K562 (cell line): Measurements from ENCODE around the gene MCC. TPM values are rescaled to one million over a fixed set of nuclear protein-coding genes. Genes with fewer than 3 reads are reported as not detected.

Source experiments
- ATAC-seq: fragments of 200-7000 bp; cut with Tn5 transposase; 3 replicates; pipeline ENCODE4 v1.9.1; 2020; ENCODE audit warnings: moderate library complexity
- BruUV-seq: library from RNA; stranded (reverse); fragments of 400-500 nt; replicated peaks from 2 replicates; lab custom pipeline; 2021; lab: Mats Ljungman, UMichigan
- CTCF ChIA-PET: fragments of 300-600 bp; formaldehyde crosslinking; extraction: SDS; loops from one replicate; lab custom pipeline; 2021; ENCODE audit warnings: low intra/inter-chr PET ratio; lab: Yijun Ruan, JAX
- POLR2A ChIA-PET: fragments of 300-600, 350-650 bp; sonication (Branson Sonifier 250); formaldehyde crosslinking; extraction: SDS; loops from one replicate; lab custom pipeline; 2021; ENCODE audit warnings: antibody characterized with exemption, inconsistent platforms; lab: Yijun Ruan, JAX
- DNase-seq, 4 experiments: peaks; one replicate each; pipeline versions ENCODE4 v3.0.0 to v3.0.0-alpha.2; 2011 to 2018; ENCODE audit warnings: low spot score in 3 of 4, mixed read lengths in 3 of 4; ENCODE audit errors: extremely low read depth in 1 of 4
- FAIRE-seq: peaks from 2 replicates; lab custom pipeline; 2011; peaks lifted over from hg19 to GRCh38; lab: Jason Lieb, UNC
- H2AFZ ChIP-seq: 2 replicates; pipeline ENCODE4 v1.6.0; 2011; ENCODE audit warnings: low read depth, low read length, control low read depth, inconsistent platforms
- H3K27ac ChIP-seq: fragments of 200-600 bp; 3 replicates; pipeline ENCODE4 v1.8.0; 2011; ENCODE audit warnings: low read depth, mild to moderate bottlenecking, control low read depth, inconsistent platforms, low read length, moderate library complexity, mixed read lengths; ENCODE audit errors: extremely low read depth
- H3K27me3 ChIP-seq, 2 experiments: fragments of 300-600 bp in 1 of 2; 2 replicates in 1 of 2; 3 replicates in 1 of 2; pipeline versions ENCODE4 v1.6.0 to v1.8.0; 2011; ENCODE audit warnings: inconsistent platforms in 2 of 2, low read length in 2 of 2, mild to moderate bottlenecking in 1 of 2, mixed read lengths in 1 of 2, moderate library complexity in 1 of 2; ENCODE audit not compliant: control insufficient read depth in 2 of 2, insufficient read depth in 2 of 2
- H3K36me3 ChIP-seq: fragments of 300-600 bp; 3 replicates; pipeline ENCODE4 v1.8.0; 2011; ENCODE audit warnings: mild to moderate bottlenecking, low read length, inconsistent platforms; ENCODE audit not compliant: control insufficient read depth, insufficient read depth
- H3K4me1 ChIP-seq, 2 experiments: fragments of 200-600 bp in 1 of 2; replicated peaks in 1 of 2; 2 replicates in 1 of 2; 3 replicates in 1 of 2; pipeline versions ENCODE4 v1.5.1 to v1.8.0; 2011; ENCODE audit warnings: inconsistent platforms in 2 of 2, low read length in 2 of 2, mild to moderate bottlenecking in 1 of 2, mixed read lengths in 1 of 2, moderate library complexity in 1 of 2; ENCODE audit not compliant: control insufficient read depth in 2 of 2, insufficient read depth in 2 of 2
- H3K4me2 ChIP-seq: 2 replicates; pipeline ENCODE4 v1.6.1; 2011; ENCODE audit warnings: low read length, control low read depth, inconsistent platforms, mixed read lengths; ENCODE audit not compliant: insufficient read depth
- H3K4me3 ChIP-seq: fragments of 200-600 bp; sonication (generic), shearing (Covaris generic); 2 replicates; pipeline ENCODE4 v1.5.1; 2016; ENCODE audit warnings: control low read depth, inconsistent platforms
- H3K79me2 ChIP-seq: fragments of 200-600 bp; 3 replicates; pipeline ENCODE4 v1.8.0; 2011; ENCODE audit warnings: low read length, inconsistent platforms; ENCODE audit not compliant: control insufficient read depth, insufficient read depth
- H3K9ac ChIP-seq, 2 experiments: 2 replicates each; pipeline versions ENCODE4 v1.6.0 to v1.6.1; 2011; ENCODE audit warnings: low read depth in 2 of 2, low read length in 2 of 2, control low read depth in 1 of 2, inconsistent platforms in 1 of 2, mild to moderate bottlenecking in 1 of 2, mixed read lengths in 1 of 2; ENCODE audit not compliant: insufficient read depth in 1 of 2
- H3K9me1 ChIP-seq: one replicate; pipeline ENCODE4 v1.6.0; 2011; ENCODE audit warnings: inconsistent platforms, mild to moderate bottlenecking, low read length, moderate library complexity; ENCODE audit not compliant: control insufficient read depth, insufficient read depth
- H3K9me3 ChIP-seq: replicated peaks from 2 replicates; pipeline ENCODE4 v1.5.1; 2011; ENCODE audit warnings: low read depth, low read length, inconsistent platforms; ENCODE audit not compliant: control insufficient read depth, insufficient read depth
- H4K20me1 ChIP-seq: replicated peaks from 2 replicates; pipeline ENCODE4 v1.6.1; 2011; ENCODE audit warnings: low read length, inconsistent platforms, mixed read lengths; ENCODE audit not compliant: control insufficient read depth, insufficient read depth
- BDP1 ChIP-seq: IDR thresholded peaks from 3 replicates; pipeline ENCODE4 v1.6.1; 2011; ENCODE audit not compliant: insufficient read length, insufficient read depth
- GATAD2A ChIP-seq: fragments of 450-650 bp; IDR thresholded peaks from 2 replicates; pipeline ENCODE4 v1.6.1; 2017
- HDAC2 ChIP-seq: fragments of 450-650 bp; IDR thresholded peaks from 2 replicates; pipeline ENCODE4 v1.6.1; 2016; ENCODE audit warnings: mild to moderate bottlenecking
- HMGXB4 ChIP-seq: sonication (generic); formaldehyde crosslinking; IDR thresholded peaks from 2 replicates; pipeline ENCODE4 v1.8.1; 2023; ENCODE audit warnings: mild to moderate bottlenecking, missing genetic modification reagents
- JUNB ChIP-seq: fragments of 450-650 bp; formaldehyde crosslinking; conservative IDR thresholded peaks from 2 replicates; pipeline ENCODE4 v1.4.0; 2020; ENCODE audit warnings: mild to moderate bottlenecking
- MTF1 ChIP-seq: fragments of 250-450 bp; sonication (Bioruptor Pico); IDR thresholded peaks from 2 replicates; pipeline ENCODE4 v1.9.0; 2021; ENCODE audit warnings: moderate library complexity, mild to moderate bottlenecking, inconsistent platforms, borderline replicate concordance
- MYNN ChIP-seq, 2 experiments: sonication (generic); formaldehyde crosslinking in 1 of 2; IDR thresholded peaks; 2 replicates each; pipeline versions ENCODE4 v1.5.0 to v1.6.1; 2016 to 2020; ENCODE audit warnings: antibody characterized with exemption in 1 of 2, missing genetic modification reagents in 1 of 2
- NCOR1 ChIP-seq: fragments of 450-650 bp; IDR thresholded peaks from 2 replicates; pipeline ENCODE4 v1.6.1; 2016; ENCODE audit warnings: mild to moderate bottlenecking, moderate library complexity
- PKNOX1 ChIP-seq: fragments of 450-650 bp; IDR thresholded peaks from 2 replicates; pipeline ENCODE4 v1.6.1; 2016
- POLR2G ChIP-seq: fragments of 200-400 bp; formaldehyde crosslinking; IDR thresholded peaks from 2 replicates; pipeline ENCODE4 v1.6.1; 2017; ENCODE audit warnings: low read depth, mild to moderate bottlenecking, antibody characterized with exemption, low read length, moderate library complexity
- RBM15 ChIP-seq: fragments of 200-400 bp; formaldehyde crosslinking; IDR thresholded peaks from 2 replicates; pipeline ENCODE4 v1.6.1; 2018; ENCODE audit warnings: mild to moderate bottlenecking, low read length, moderate library complexity; ENCODE audit not compliant: insufficient read depth
- TBL1XR1 ChIP-seq, 2 experiments: IDR thresholded peaks; 2 replicates each; pipeline ENCODE4 v1.6.1; 2012; ENCODE audit warnings: improper control_type of control experiment in 2 of 2, low read length in 2 of 2, mild to moderate bottlenecking in 1 of 2
- TEAD2 ChIP-seq: fragments of 450-650 bp; IDR thresholded peaks from 2 replicates; pipeline ENCODE4 v1.6.1; 2016; ENCODE audit warnings: missing genetic modification characterization, control low read depth, missing compliant biosample characterization
- TOE1 ChIP-seq, 2 experiments: fragments of 450-650 bp in 1 of 2; sonication (generic) in 1 of 2; formaldehyde crosslinking in 1 of 2; IDR thresholded peaks; 2 replicates each; pipeline versions ENCODE4 v1.7.1 to v1.8.0; 2016 to 2022; ENCODE audit warnings: borderline replicate concordance in 2 of 2, mild to moderate bottlenecking in 2 of 2, antibody characterized with exemption in 1 of 2, inconsistent platforms in 1 of 2, low read depth in 1 of 2, missing genetic modification reagents in 1 of 2, moderate library complexity in 1 of 2
- TRIM24 ChIP-seq, 2 experiments: fragments of 450-650 bp; IDR thresholded peaks; 2 replicates each; pipeline ENCODE4 v1.6.1; 2016
- ZHX1 ChIP-seq: fragments of 150-350 bp; conservative IDR thresholded peaks from 2 replicates; pipeline ENCODE4 v1.6.1; 2014; ENCODE audit warnings: low read length
- ZNF134 ChIP-seq: fragments of 250-450 bp; sonication (Bioruptor Pico); conservative IDR thresholded peaks from 2 replicates; pipeline ENCODE4 v1.4.0; 2020
- WGBS: fragments of 100-300 bp; shearing (Covaris generic); methylation state at CpG from one replicate; pipeline ENCODE4 v1.1.6; 2016; ENCODE audit warnings: low coverage, mixed read lengths; ENCODE audit not compliant: insufficient coverage; ENCODE audit errors: missing lambda C conversion rate; 5-methylcytosine and 5-hydroxymethylcytosine counted together
- in situ Hi-C: fragments of 300-500 bp; cut with MboI; formaldehyde crosslinking; loops from 4 replicates; pipeline ENCODE4 v1.15.0; 2018; ENCODE audit warnings: inconsistent platforms, mixed read lengths
- intact Hi-C: fragments of 100-400 bp; cut with micrococcal nuclease; formaldehyde crosslinking; loops from 2 replicates; pipeline ENCODE4 v1.14.2; 2022
- polyA plus RNA-seq, 8 experiments: library from polyadenylated mRNA; depleted of rRNA in 4 of 8; stranded (reverse) in 5 of 8; unstranded in 3 of 8; fragments of >200 nt; fragmentation: Nextera tagmentation in 2 of 8; fragmentation: Illumina TruSeq in 1 of 8; extraction: Ambion mirVana in 2 of 8; extraction: Trizol in 1 of 8; gene quantifications; 2 replicates each; pipeline versions ENCODE4 v1.2.1 to v1.2.3, GENCODE V29; 2011 to 2014; ENCODE audit warnings: inconsistent platforms in 1 of 8, missing spikeins in 1 of 8
- total RNA-seq, 7 experiments: library from RNA; depleted of rRNA in 6 of 7; stranded (reverse); fragments of >200 nt in 6 of 7; fragmentation: Illumina TruSeq in 2 of 7; extraction: Trizol in 2 of 7; gene quantifications; 2 replicates each; pipeline versions ENCODE4 v1.2.1 to v1.2.3, GENCODE V29; 2011 to 2021; ENCODE audit warnings: low replicate concordance in 1 of 7

The MCC gene
- total and polyA plus RNA-seq, 9 of the 15 experiments (the other 6 are each of a cell fraction or from before 2014, with no cell fraction given) = 0.04 to 0.24 (median 0.06) TPM; not detected in 1

DNA sequence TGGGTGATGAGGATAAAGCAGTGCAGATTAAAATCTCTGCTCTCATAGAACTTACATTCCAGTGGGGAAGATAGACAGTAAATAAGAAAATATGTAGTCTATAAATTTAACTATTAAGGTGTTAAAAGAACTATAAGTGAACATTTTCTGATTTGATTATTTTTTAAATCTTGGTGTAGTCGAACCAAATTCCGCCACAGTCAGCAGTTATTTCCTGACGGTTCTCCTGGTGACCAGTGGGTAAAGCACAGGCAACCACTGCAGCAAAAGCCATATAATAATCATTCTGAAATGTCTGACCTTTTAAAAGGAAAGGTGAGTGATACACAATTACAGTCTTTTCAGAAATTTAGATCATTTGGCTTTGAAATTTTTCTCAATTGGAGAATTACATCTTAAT lies 484.5 kb downstream of the MCC start (continued):
- no peak for TF ChIP-seq HDAC2
- no peak for TF ChIP-seq HMGXB4 (CRISPR knock-in tag)
- no peak for TF ChIP-seq GATAD2A
- no peak for TF ChIP-seq TRIM24 (IDR thresholded peaks at IDR 0.05)
- TF ChIP-seq ZHX1 = no peak

- POLR2A ChIA-PET = interaction anchor here (0.9 kb wide), 1 partner anchor 13 kb away, joined by 3 read pairs; no protein-coding TSS in a partner anchor
- TF ChIP-seq RBM15 (no peak), HDAC2 (no peak), MYNN (IDR thresholded peaks at IDR 0.05) (no peak), MYNN (CRISPR knock-in tag; IDR thresholded peaks at IDR 0.05) (no peak), NCOR1 (no peak), JUNB (no peak), ZNF134 (no peak), POLR2G (no peak), TEAD2 (tag) (no peak), PKNOX1 (no peak), TBL1XR1 (IDR thresholded peaks at IDR 0.05; ENCODE audit: low read length in 2 of 2) (no peak), BDP1 (no peak), MTF1 (CRISPR knock-in tag) (no peak), TOE1 (IDR thresholded peaks at IDR 0.05; ENCODE audit: borderline replicate concordance) (no peak), TOE1 (CRISPR knock-in tag; IDR thresholded peaks at IDR 0.05; ENCODE audit: borderline replicate concordance, low read depth) (no peak)
Observed at GRCh38 chr5:113002423-113002822, 485.8 kb downstream of the MCC start.

More at GRCh38 chr5:113002423-113002822, 485.8 kb downstream of the MCC start:
- Histone ChIP-seq H3K27me3 (no peaks in the 10 kb centered on the region), H3K27ac (no peak overlapping the region), H2AFZ (no peak overlapping the region), H3K79me2 (peaks cover 20% of the 10 kb centered on the region), H3K9ac (no peak overlapping the region), H3K4me3 (no peak overlapping the region), H4K20me1 (no peaks in the 10 kb centered on the region), H3K4me1 (no peaks in the 10 kb centered on the region), H3K4me2 (no peak overlapping the region), H3K9me3 (no peaks in the 10 kb centered on the region), H3K9me1 (no peaks in the 10 kb centered on the region), H3K36me3 (peaks cover 76% of the 10 kb centered on the region)
- CTCF ChIA-PET = no interaction called here
- ATAC-seq (no peak), FAIRE-seq (no peak), DNase-seq (no peak)
- intact Hi-C loops (no loop called here), in situ Hi-C loops (no loop called here)
- WGBS = 92% methylated on average over 5 of the region's 5 CpGs
- BruUV-seq = no TSS peak
